Keratinocyte (primary cell): ENCODE data around the gene NIPAL4.

Experiments
- EZH2 ChIP-seq: IDR thresholded peaks from one replicate; pipeline ENCODE4 v1.6.1; 2012; ENCODE audit warnings: inconsistent platforms, mild to moderate bottlenecking, low read length, moderate library complexity
- TF ChIP-seq, protein P1 (sequence below), 3 experiments: IDR thresholded peaks in 1 of 3; conservative IDR thresholded peaks in 1 of 3; optimal IDR thresholded peaks in 1 of 3; 2 replicates in 2 of 3; 3 replicates in 1 of 3; pipeline versions ENCODE3 to v1.5.1; 2011; ENCODE audit warnings: low read length in 3 of 3, mild to moderate bottlenecking in 3 of 3, moderate library complexity in 2 of 3, control low read depth in 1 of 3, inconsistent platforms in 1 of 3; ENCODE audit not compliant: insufficient read depth in 2 of 3; ENCODE audit errors: extremely low read depth in 1 of 3

- TF ChIP-seq, protein P1, sequence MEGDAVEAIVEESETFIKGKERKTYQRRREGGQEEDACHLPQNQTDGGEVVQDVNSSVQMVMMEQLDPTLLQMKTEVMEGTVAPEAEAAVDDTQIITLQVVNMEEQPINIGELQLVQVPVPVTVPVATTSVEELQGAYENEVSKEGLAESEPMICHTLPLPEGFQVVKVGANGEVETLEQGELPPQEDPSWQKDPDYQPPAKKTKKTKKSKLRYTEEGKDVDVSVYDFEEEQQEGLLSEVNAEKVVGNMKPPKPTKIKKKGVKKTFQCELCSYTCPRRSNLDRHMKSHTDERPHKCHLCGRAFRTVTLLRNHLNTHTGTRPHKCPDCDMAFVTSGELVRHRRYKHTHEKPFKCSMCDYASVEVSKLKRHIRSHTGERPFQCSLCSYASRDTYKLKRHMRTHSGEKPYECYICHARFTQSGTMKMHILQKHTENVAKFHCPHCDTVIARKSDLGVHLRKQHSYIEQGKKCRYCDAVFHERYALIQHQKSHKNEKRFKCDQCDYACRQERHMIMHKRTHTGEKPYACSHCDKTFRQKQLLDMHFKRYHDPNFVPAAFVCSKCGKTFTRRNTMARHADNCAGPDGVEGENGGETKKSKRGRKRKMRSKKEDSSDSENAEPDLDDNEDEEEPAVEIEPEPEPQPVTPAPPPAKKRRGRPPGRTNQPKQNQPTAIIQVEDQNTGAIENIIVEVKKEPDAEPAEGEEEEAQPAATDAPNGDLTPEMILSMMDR (optimal IDR thresholded peaks at IDR 0.05 in 1 of 3, IDR thresholded peaks at IDR 0.05 in 1 of 3, conservative IDR thresholded peaks at IDR 0.05 in 1 of 3; ENCODE audit: extremely low read depth in 1 of 3, insufficient read depth in 2 of 3, low read length in 3 of 3), result no peak
- no peak for TF ChIP-seq EZH2
Measured at GRCh38 chr5:157519579-157520253, 59.7 kb downstream of the NIPAL4 start.
